ENCODE measurements around the gene MTARC1. TPM values are rescaled to one million over a fixed set of nuclear protein-coding genes. Genes with fewer than 3 reads are reported as not detected.

The MTARC1 gene
- total RNA-seq, 1 experiment from 2014 or later = 26.5 TPM

- no peak for TF ChIP-seq ELF1 (IDR thresholded peaks at IDR 0.05; ENCODE audit: borderline replicate concordance, low read depth)
- no peak for TF ChIP-seq SP1 (IDR thresholded peaks at IDR 0.05; ENCODE audit: low read depth)
- no peak for TF ChIP-seq SRF (IDR thresholded peaks at IDR 0.05; ENCODE audit: low read depth)
- TF ChIP-seq, protein P1, sequence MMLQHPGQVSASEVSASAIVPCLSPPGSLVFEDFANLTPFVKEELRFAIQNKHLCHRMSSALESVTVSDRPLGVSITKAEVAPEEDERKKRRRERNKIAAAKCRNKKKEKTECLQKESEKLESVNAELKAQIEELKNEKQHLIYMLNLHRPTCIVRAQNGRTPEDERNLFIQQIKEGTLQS (IDR thresholded peaks at IDR 0.05) = no peak
- TF ChIP-seq EZH2 (IDR thresholded peaks at IDR 0.05) = no peak
- no peak for TF ChIP-seq EGR1 (IDR thresholded peaks at IDR 0.05; ENCODE audit: low read depth)
Measured at GRCh38 chr1:220815409-220815808, 28.7 kb downstream of the MTARC1 start (continued).

DNA sequence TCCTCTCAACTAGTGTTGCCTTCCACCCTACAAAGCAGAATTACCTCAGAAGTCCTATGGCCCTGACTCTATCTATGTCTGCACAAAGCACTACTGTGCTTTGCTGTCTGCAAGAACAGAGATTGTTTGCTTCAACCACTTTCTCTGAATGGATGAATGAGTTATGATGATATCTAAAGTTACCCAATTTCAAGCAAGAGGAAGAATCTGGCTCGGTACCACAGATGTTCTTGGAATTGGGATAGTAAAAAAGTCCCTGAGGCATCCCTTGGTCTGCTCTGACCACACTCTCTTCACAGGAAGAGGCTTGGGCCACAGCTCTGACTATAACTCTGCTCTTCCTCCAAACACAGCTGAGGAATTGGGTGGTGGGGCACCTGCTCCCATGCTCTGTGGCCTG lies 31.2 kb downstream of the MTARC1 start:
- Histone ChIP-seq H3K36me3 (ENCODE audit: control insufficient read depth in 1 of 2, insufficient read depth in 2 of 2, low read length in 2 of 2) (no peaks in the 10 kb centered on the region), H4K20me1 (ENCODE audit: insufficient read depth) (no peaks in the 10 kb centered on the region), H3K9me3 (ENCODE audit: control insufficient read depth in 1 of 2, insufficient read depth in 1 of 2, low read depth in 1 of 2, low read length in 2 of 2) (no peaks in the 10 kb centered on the region), H3K9ac (ENCODE audit: low read length) (no peak overlapping the region), H2AFZ (ENCODE audit: low read depth, low read length, poor library complexity, severe bottlenecking) (no peak overlapping the region), H3K4me2 (ENCODE audit: low read length) (no peak overlapping the region), H3K79me2 (ENCODE audit: insufficient read depth, low read length) (no peaks in the 10 kb centered on the region), H3K4me3 (replicated peaks in 1 of 2; ENCODE audit: low read depth in 1 of 2, low read length in 2 of 2) (no peak overlapping the region), H3K27ac (ENCODE audit: low read depth, low read length) (no peak overlapping the region), H3K4me1 (ENCODE audit: control insufficient read depth in 1 of 2, insufficient read depth in 2 of 2, low read length in 2 of 2) (no peaks in the 10 kb centered on the region), H3K9me2 (ENCODE audit: insufficient read depth) (no peaks in the 10 kb centered on the region), H3K27me3 (ENCODE audit: insufficient read depth, low read length) (no peaks in the 10 kb centered on the region)
- CTCF ChIA-PET = no interaction called here
- RAD21 ChIA-PET (ENCODE audit: low non-redundant PET in 1 of 2, low total read pairs in 2 of 2, uncharacterized antibody in 2 of 2, unreplicated experiment in 2 of 2) = no interaction called here
- POLR2A ChIA-PET = no interaction called here
- no peak for TF ChIP-seq REST (IDR thresholded peaks at IDR 0.05; ENCODE audit: low read depth)
- TF ChIP-seq TCF7L2 (IDR thresholded peaks at IDR 0.05; ENCODE audit: borderline replicate concordance, extremely low read depth, insufficient read depth, insufficient read length) = no peak
- no peak for TF ChIP-seq CTCF (IDR thresholded peaks at IDR 0.05 in 2 of 3, conservative IDR thresholded peaks at IDR 0.05 in 1 of 3; ENCODE audit: borderline replicate concordance in 1 of 3, insufficient read depth in 1 of 3, low read depth in 2 of 3, low read length in 2 of 3)
- TF ChIP-seq POLR2A (IDR thresholded peaks at IDR 0.05; ENCODE audit: borderline replicate concordance, extremely low read depth, insufficient read depth, insufficient read length) = no peak
- TF ChIP-seq CBX3 (IDR thresholded peaks at IDR 0.05; ENCODE audit: low read depth) = no peak
- TF ChIP-seq YY1 (IDR thresholded peaks at IDR 0.05; ENCODE audit: extremely low read depth, insufficient replicate concordance, low read depth, low read length) = no peak
- TF ChIP-seq MAX (IDR thresholded peaks at IDR 0.05) = no peak
- no peak for TF ChIP-seq POLR2AphosphoS5 (IDR thresholded peaks at IDR 0.05; ENCODE audit: low read depth, low read length)
- no TSS peak for BruUV-seq (replicated peaks)
- ATAC-seq (no peak), DNase-seq (ENCODE audit: low read depth, low spot score) (no peak)
- intact Hi-C loops (cut with micrococcal nuclease) = no loop called here
